Uterus (tissue), 4 donors: ENCODE results near the gene ZSWIM6. TPM values are rescaled to one million over a fixed set of nuclear protein-coding genes. Genes with fewer than 3 reads are reported as not detected.
A peak's percentile ranks its signal among the peaks of the same experiment; 100 is the strongest.

ENCODE experiments used
- DNase-seq, 2 donors: peaks; one replicate each; pipeline ENCODE4 v3.0.0-alpha.2; 2019 to 2020
- H3K27ac ChIP-seq, 2 donors: fragments of 200-600 bp; sonication (generic); 1 replicate in 1 of 2; 2 replicates in 1 of 2; pipeline ENCODE4 v1.5.1; 2016 to 2018
- H3K27me3 ChIP-seq, 2 donors: fragments of 200-600 bp; sonication (generic); one replicate each; pipeline ENCODE4 v1.5.1; 2018 to 2019; ENCODE audit warnings: control low read depth in 1 of 2
- H3K36me3 ChIP-seq, 2 donors: fragments of 200-600 bp; sonication (generic); one replicate each; pipeline ENCODE4 v1.5.1; 2019; ENCODE audit warnings: control low read depth in 1 of 2
- H3K4me1 ChIP-seq, 2 donors: fragments of 200-600 bp; sonication (generic); one replicate each; pipeline ENCODE4 v1.5.1; 2018 to 2019; ENCODE audit warnings: control low read depth in 1 of 2
- H3K4me3 ChIP-seq, 2 donors: fragments of 200-600 bp; sonication (generic); 1 replicate in 1 of 2; 2 replicates in 1 of 2; pipeline ENCODE4 v1.5.1; 2018 to 2019; ENCODE audit warnings: mild to moderate bottlenecking in 1 of 2
- H3K9me3 ChIP-seq, 2 donors: fragments of 200-600 bp; sonication (generic); one replicate each; pipeline ENCODE4 v1.5.1; 2019; ENCODE audit warnings: control low read depth in 1 of 2
- CTCF ChIP-seq, 4 experiments: fragments of 200-600 bp in 2 of 4; fragments of 450-650 bp in 2 of 4; sonication (generic) in 2 of 4; IDR thresholded peaks; one replicate each; pipeline ENCODE4 v1.5.1; 2016 to 2019; ENCODE audit warnings: antibody characterized with exemption in 4 of 4, mild to moderate bottlenecking in 2 of 4, moderate library complexity in 1 of 4
- POLR2A ChIP-seq, 2 donors: fragments of 450-650 bp; IDR thresholded peaks; one replicate each; pipeline ENCODE4 v1.6.1; 2016; ENCODE audit warnings: antibody characterized with exemption in 2 of 2, mild to moderate bottlenecking in 1 of 2, moderate library complexity in 1 of 2
- intact Hi-C: fragments of 100-400 bp; cut with DNase I; formaldehyde crosslinking; loops from one replicate; pipeline ENCODE4 v1.15.1; 2023; ENCODE audit warnings: low total_unique reads
- total RNA-seq, 4 donors: library from RNA; depleted of rRNA in 3 of 4; stranded (reverse); fragments of >200 nt in 3 of 4; gene quantifications; one replicate each; pipeline versions ENCODE4 v1.1.0 to v1.2.4, GENCODE V29; 2014 to 2023
- donor health status: DM: yes; HTN: yes; CAD: no.

ZSWIM6 gene
- total RNA-seq, 4 donors from 2014 or later: 4.1 to 14.8 (median 11.1) TPM

GRCh38 chr5:61330845-61331406 lies 1.1 kb upstream of the ZSWIM6 start:
- no peaks in the 10 kb centered on the region for H3K27me3 ChIP-seq
- peak; percentile 59 to 65 for DNase-seq
- H3K4me1 ChIP-seq: peaks cover 0 to 10% of the 10 kb centered on the region in 2 donors
- TF ChIP-seq CTCF (IDR thresholded peaks at IDR 0.05): peak in 3 of 4 experiments; percentile 42 to 67 (median 56)
- TF ChIP-seq POLR2A (IDR thresholded peaks at IDR 0.05): no peak
- no peaks in the 10 kb centered on the region for H3K36me3 ChIP-seq
- intact Hi-C loops: no loop called here
- peak overlapping the region; percentile 72 to 77 for H3K4me3 ChIP-seq
- peak overlapping the region; percentile 95 to 96 for H3K27ac ChIP-seq
- no peaks in the 10 kb centered on the region for H3K9me3 ChIP-seq

GRCh38 chr5:61332358-61332749 lies 296 bp downstream of the ZSWIM6 start:
- Histone ChIP-seq H3K9me3 (no peaks in the 10 kb centered on the region), H3K27me3 (no peaks in the 10 kb centered on the region), H3K4me3 (peak overlapping the region; percentile 40 to 77), H3K36me3 (no peaks in the 10 kb centered on the region), H3K27ac (peak overlapping the region; percentile 84 to 90), H3K4me1 (peaks cover 0 to 10% of the 10 kb centered on the region in 2 donors)
- intact Hi-C loops: no loop called here
- DNase-seq: peak in 1 of 2 donors; percentile 36
- TF ChIP-seq CTCF (IDR thresholded peaks at IDR 0.05): peak in 1 of 4 experiments; percentile 9
- TF ChIP-seq POLR2A (IDR thresholded peaks at IDR 0.05): no peak

GRCh38 chr5:61332851-61333320 lies 828 bp downstream of the ZSWIM6 start:
- no peaks in the 10 kb centered on the region for H3K36me3 ChIP-seq
- H3K27me3 ChIP-seq: no peaks in the 10 kb centered on the region
- DNase-seq: peak in 1 of 2 donors; percentile 44
- no peaks in the 10 kb centered on the region for H3K9me3 ChIP-seq
- TF ChIP-seq POLR2A (IDR thresholded peaks at IDR 0.05) (no peak), CTCF (IDR thresholded peaks at IDR 0.05) (no peak)
- H3K27ac ChIP-seq: peak overlapping the region; percentile 80 to 90
- peak overlapping the region; percentile 65 to 97 for H3K4me3 ChIP-seq
- H3K4me1 ChIP-seq: peaks cover 0 to 10% of the 10 kb centered on the region in 2 donors
- intact Hi-C loops: no loop called here

GRCh38 chr5:61333321-61333953 lies 1.4 kb downstream of the ZSWIM6 start:
- peak; percentile 30 to 37 for DNase-seq
- peak overlapping the region; percentile 80 to 90 for H3K27ac ChIP-seq
- no peak for TF ChIP-seq POLR2A (IDR thresholded peaks at IDR 0.05)
- no peak for TF ChIP-seq CTCF (IDR thresholded peaks at IDR 0.05)
- H3K27me3 ChIP-seq: no peaks in the 10 kb centered on the region
- peak overlapping the region; percentile 65 to 97 for H3K4me3 ChIP-seq
- intact Hi-C loops: no loop called here
- no peaks in the 10 kb centered on the region for H3K9me3 ChIP-seq
- H3K36me3 ChIP-seq: no peaks in the 10 kb centered on the region
- H3K4me1 ChIP-seq: peaks cover 0 to 10% of the 10 kb centered on the region in 2 donors
